Right lung (tissue), 10 donors: ENCODE measurements around the gene RSPH4A. TPM values are rescaled to one million over a fixed set of nuclear protein-coding genes. Genes with fewer than 3 reads are reported as not detected.
"Not testable (repeated sequence)": the region's sequence is repeated elsewhere in the genome, so short reads cannot be mapped to it uniquely, and the experiment has no call there.

Source experiments
- DNase-seq, 2 donors: peaks; one replicate each; pipeline ENCODE4 v3.0.0-alpha.2; 2013
- long read RNA-seq, 8 donors: transcript quantifications; one replicate each; lab custom pipeline, GENCODE V29; 2026
- polyA plus RNA-seq, 5 donors: library from polyadenylated mRNA; unstranded; fragments of 120-200 nt; gene quantifications; one replicate each; pipeline versions ENCODE4 v1.2.1 to v1.2.3, GENCODE V29; 2013; ENCODE audit warnings: inconsistent platforms in 1 of 5, low replicate concordance in 1 of 5; ENCODE audit not compliant: insufficient read length in 5 of 5, insufficient read depth in 1 of 5

Gene RSPH4A
- polyA plus RNA-seq = 10 to 100 TPM in 2 of 5 donors, 1 to 10 TPM in 3; 7.5 to 11.4 (median 9.2) TPM
- long read RNA-seq, donor 1 = 0 reads
- long read RNA-seq, donor 2, partial matches to known transcripts = 0 of 1 reads
- long read RNA-seq, donor 2, other reads (novel, unspliced or antisense) = 0 of 1 reads
- long read RNA-seq, donor 3 = 0 reads
- long read RNA-seq, donor 4, partial matches to known transcripts = 0 of 1 reads
- long read RNA-seq, donor 4, other reads (novel, unspliced or antisense) = 0 of 1 reads
- long read RNA-seq, donor 5 = 0 reads
- long read RNA-seq, donor 6, partial matches to known transcripts = 0 of 1 reads
- long read RNA-seq, donor 6, other reads (novel, unspliced or antisense) = 0 of 1 reads
- long read RNA-seq, donor 7, partial matches to known transcripts = 0 of 2 reads
- long read RNA-seq, donor 7, other reads (novel, unspliced or antisense) = 0 of 2 reads
- long read RNA-seq, donor 8 = 0 reads

DNA sequence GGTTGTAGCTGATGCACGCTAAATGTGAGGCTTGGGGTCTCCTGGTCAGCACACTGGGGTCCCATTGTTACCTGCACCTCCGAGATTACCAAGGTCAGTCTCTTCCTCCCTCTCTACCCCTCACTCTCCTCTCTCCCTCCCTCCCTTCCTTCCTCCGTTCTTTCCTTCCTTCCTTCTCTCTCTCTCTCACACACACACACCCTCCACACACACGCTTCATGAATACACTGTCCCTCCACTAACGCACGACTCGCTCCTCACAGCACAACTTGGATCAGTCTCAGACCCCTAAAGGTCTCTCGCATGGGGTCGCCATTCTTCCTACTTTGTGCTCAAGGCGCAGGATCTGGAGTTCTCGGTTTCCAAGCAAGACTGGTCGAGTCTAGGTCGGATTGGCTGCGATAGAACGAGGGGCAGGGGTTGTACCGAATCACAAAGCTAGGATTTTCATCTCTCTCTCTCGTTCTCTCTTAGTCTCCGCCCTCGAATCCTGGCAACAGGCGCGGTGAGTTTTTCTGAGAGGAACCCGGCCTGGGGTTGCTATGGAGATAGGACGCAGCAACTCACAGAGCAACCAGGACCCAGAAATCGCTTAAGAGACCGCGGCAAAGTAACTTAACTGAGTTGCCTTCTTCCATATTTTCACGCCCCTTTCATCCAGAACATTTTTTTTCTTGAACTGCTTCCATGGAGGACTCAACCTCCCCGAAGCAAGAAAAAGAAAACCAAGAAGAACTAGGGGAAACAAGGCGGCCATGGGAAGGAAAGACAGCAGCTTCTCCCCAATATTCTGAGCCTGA is at the start of gene RSPH4A:
TSS of gene RSPH4A (plus strand) at position 543 of the 800 bp plus-strand sequence. CDS start at position 688, 145 bp downstream.
- DNase-seq = peak; percentile 94 to 97

DNA sequence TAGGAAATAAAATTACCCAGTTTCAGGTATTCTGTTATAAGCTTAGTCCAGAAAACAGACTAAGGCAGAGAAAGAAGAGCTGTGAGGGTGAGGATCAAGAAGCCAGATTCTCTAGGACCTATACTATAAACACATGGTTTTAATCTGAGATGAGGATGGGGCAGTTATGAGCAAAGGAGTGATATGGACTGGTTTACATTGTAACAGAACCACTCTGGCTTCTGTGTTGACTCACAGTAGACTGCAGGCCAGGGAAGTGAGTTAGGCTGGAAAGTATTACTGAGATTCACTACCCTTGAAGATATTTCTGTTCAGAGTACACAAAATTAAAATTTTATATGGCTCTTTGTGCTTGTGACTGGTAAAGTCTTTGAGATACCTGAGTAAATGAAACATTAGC is 48.2 kb upstream of the RSPH4A start:
- DNase-seq = no peak

DNA sequence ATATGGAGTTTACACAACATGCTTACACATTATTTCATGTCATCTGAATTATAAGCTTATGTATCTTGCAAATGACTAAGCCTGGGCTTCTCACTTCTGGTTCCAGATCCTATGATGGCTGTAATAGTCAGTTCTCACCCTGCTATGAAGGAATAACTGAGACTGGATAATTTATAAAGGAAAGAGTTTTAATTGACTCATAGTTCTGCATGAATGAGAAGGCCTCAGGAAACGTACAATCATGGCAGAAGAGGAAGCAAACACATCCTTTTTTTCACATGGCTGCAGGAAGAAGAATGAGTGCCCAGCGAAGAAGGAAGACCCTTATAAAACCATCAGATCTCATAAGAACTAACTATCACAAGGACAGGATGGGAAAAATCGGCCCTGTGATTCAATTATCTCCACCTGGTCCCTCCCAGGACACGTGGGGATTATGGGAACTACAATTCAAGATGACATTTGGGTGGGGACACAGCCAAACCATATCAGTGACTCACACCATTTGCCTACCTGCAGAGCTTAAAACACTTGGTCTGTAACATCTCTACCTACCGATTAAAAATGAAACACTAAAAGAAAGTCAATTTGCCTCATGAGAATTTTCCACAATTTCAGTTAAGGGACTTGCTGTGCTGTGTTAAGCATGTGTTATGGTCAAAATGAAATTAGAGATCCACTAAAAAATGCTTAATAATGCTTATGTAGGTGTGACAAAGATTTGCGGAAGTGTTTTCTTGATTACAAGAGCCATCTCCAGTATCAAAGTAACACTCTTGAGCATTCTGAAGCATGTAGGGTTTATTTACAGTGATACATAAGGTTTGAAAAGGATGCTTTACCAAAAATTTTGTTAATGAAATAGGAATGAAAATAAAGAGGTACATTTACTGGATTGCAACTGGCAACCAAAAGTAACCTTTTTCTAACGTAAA is 47.2 kb upstream of the RSPH4A start:
- no peak for DNase-seq

DNA sequence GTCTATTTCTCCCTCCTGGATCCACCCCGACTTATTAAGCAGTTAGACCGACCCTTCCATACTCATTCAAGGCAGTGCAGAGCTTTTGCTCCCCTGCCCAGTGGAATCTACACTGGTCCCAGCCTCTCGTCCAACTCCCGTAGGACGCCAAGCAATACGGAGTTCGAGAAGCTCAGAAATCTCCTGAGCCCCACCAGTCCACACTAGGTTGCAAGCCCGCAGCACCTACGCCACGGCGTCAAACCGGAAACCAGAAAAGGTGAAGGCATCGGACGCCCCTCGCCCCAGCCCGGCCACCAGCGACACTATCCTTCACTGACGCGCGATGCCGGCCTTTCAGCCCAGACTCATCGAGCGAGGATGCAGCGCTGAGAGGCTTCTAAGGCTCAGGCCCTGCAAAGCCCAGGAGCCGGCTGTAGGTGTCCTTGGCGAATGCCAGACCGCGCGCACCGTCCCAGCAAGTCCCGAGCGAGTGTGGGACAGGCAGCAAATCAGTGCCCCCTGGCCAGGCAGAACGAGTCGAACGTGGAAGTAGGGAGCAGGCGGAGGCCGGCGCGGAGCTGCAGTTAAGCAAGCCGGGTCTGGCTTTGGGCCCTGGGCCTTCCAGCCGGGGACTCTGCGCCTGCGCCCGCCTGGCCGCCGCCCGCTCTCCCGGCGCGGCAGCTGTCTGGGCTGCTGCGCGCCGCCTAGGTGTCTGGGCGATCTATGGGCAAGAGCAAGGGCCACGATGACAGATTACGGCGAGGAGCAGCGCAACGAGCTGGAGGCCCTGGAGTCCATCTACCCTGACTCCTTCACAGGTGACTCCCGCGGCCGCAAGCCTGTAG is 45.2 kb upstream of the RSPH4A start, which contains the start of gene RWDD1:
TSS of gene RWDD1 (plus strand) at position 649 of the 827 bp plus-strand sequence. CDS start at position 728, 79 bp downstream.
- DNase-seq = peak; percentile 97 to 99

DNA sequence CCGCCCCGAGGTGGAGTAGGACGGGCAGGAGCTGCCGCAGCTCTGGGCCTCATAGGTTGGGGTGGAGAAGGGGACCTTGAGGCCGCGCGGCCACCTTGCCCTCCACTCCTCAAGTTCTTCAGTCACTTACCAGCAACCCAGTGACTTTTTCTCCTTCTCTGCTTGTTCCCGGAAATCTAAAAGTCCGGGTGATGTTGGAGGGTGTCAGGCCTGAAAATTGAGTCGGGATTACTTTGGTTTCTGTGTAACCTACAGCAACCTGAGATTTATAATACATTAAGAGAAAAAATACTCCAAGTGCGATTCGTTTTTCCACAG is 44.6 kb upstream of the RSPH4A start:
- DNase-seq = no peak

DNA sequence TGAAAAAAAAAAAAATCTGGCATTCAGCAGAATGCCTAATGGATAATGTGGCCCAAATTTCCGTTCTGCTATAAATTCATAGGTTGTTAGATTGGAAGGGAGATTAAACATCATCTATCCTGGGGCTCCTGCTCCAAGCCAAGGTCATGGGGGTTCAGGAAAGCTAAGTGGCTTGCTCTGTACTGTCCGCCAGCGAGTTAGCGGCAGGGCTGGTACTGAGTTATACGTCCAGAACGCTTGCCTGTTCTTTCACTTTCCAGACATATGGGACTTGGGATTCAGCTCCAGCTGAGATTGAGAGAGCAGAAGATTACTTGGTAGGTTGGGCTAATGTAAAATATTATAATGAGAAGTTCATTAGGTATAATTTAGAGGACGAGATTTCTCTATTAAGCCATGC is 44.1 kb upstream of the RSPH4A start:
- peak in 1 of 2 donors; percentile 17 for DNase-seq

- no peak for DNase-seq
Measured at GRCh38 chr6:116575227-116575626, 41.1 kb upstream of the RSPH4A start.

DNA sequence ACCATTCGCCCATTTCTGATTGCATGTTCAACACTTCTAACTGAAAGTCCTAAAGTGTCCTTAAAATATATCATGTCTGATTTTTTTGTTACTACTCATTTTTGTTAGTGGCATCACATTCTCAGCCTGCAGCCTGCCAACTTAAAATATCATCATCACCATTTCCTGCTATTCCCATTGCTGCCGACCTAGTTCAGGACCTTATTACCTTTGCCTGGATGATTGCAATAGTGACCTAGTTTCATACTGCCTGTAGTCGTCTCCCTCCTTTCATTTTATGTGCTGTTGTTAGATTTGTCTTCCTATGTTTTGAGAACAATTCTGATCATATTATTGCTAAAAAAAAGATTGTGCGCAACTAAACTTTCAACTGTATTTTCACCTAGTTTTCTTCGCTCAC is 38.8 kb upstream of the RSPH4A start:
- no peak for DNase-seq

DNA sequence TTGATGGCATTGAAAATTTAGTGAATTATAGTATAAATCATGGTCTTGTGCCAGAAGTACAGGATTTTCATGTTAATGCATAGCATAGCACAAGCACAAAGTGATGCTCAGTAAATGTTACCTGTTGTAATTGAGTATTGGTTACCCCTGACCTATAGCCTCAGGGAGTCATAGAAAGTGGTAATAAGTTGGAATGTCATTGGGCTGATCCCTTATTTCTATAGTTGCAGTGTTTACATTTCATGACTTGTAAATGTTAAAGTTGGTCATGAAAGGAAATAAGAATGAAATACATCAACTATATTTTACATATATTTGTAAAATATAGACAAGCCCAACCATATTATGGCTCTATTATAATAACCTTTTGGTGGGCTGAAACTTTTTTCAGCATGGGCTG is 37.9 kb upstream of the RSPH4A start:
- no peak for DNase-seq

DNA sequence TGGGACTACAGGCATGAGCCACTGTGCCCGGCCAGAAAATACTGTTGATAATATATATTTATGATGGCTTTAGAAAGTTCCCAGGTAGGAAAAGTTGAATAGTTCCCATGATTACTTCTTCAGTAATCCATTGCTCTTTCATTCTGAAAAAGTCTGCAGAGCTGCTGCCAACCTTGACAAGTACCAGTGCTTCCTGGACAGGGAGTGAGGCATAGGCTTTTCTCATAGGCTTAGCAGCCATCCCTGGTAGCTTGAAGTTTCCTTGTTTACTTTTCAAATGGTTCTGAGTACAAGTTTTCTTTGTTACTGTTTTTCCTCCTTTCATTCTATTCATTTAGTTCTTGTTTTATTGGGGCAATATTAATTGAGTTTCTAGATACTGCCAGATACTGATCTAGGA is 37.1 kb upstream of the RSPH4A start:
- DNase-seq = no peak

- no peak for DNase-seq
Measured at GRCh38 chr6:116580198-116580597, 36.1 kb upstream of the RSPH4A start.

DNA sequence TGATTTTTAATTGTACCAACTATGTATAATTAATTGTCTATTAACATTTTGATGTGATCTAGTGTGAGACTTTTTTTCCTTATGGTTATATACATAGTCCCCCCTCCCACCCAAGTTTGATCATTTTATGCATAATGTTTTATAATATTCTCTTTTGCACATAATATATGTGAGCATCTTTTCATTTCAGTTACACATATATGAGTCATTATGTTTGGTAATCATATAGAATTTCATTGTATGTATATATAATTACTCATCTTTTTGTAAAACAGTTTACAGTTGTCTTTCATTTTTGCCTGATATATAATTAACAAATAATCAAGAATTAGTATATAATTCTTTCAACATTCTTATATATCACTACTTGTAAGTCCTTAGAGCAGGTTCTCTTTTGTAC is 30.0 kb upstream of the RSPH4A start:
- DNase-seq = no peak

DNA sequence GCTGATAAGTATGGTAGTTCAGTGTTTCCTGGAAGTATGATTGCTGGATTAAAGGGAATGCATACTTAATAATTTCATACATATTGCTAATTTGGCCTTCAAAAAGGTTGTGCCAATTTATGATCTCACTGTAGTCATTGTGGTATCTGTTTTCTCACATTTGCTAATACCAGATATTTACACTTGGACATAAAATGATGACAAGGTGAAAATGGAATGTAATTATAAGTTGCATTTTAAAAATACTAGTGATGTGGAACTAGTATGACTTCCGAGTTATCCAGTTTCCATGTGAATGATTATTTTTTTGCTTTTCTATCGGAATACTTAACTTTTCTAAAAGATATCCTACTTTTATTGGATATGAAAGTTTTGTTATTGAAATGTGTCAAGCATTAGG is 29.5 kb upstream of the RSPH4A start:
- no peak for DNase-seq

- DNase-seq = no peak
Measured at GRCh38 chr6:116595247-116595646, 21.0 kb upstream of the RSPH4A start.

DNA sequence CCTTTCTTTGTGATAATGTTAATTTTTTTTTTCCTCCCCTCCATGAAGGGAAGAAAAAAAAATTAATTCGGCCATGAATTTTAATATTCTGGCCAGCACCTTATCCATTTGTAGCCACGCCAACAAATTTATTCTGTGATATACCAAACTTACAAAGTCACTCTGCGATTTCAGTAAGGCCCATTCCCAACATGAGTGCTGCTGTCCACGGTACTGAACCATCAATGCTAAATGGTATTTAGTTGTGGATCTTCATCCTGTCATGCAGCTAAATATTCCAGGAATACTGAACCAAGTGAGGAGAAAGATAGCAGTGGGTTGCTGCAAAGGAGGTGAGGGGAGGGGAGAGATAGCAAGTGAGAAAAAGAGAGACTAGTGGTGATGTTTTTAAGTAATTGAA is 19.5 kb upstream of the RSPH4A start:
- DNase-seq = peak in 1 of 2 donors; percentile 13

GRCh38 chr6:116603916-116604315 is 12.4 kb upstream of the RSPH4A start:
- DNase-seq = not testable (repeated sequence)

DNA sequence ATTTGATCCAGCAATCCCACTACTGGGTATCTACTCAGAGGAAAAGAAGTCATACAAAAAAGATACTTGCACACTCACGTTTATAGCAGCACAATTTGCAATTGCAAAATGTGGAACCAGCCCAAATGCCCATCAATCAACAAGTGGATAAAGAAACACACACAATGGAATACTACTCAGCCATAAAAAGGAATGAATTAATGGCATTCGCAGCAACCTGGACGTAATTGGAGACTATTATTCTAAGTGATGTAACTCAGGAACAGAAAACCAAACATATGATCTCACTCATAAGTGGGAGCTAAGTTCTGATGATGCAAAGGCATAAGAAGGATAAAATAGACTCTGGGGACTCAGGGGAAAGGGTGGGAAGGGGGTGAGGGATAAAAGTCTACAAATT is 11.4 kb upstream of the RSPH4A start:
- DNase-seq = not testable (repeated sequence)

GRCh38 chr6:116605935-116606334 is 10.3 kb upstream of the RSPH4A start:
- no peak for DNase-seq

DNA sequence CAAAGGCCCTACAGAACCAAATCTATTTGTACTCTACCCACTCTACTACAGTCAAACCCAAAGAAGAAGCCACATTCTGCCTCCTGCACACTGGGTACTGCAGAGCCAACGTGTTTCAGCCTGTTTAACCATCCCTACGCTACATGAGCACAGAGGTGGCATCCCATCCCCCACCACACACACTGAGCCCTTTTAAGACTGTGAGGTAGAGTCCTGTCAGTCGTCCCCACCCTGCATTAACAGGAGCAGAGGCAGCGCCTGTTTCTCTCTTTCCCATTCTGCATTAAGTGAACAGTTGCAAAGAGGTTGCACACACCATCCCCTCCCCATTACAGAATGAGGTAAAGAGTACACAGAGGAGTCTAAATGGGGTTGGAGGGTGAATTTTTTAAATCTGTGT is 5.2 kb upstream of the RSPH4A start:
- no peak for DNase-seq

- no peak for DNase-seq
Measured at GRCh38 chr6:116616737-116617053, 416 bp downstream of the RSPH4A start.
